Stimulated activated CD8-positive, alpha-beta memory T cell treated with anti-CD3 and anti-CD28 coated beads, Interleukin-15, amount 100 ng/mL, for 24 hours (primary cell): ENCODE data around the gene ACD.
A peak's percentile ranks its signal among the peaks of the same experiment; 100 is the strongest.
"Not testable (repeated sequence)": the region's sequence is repeated elsewhere in the genome, so short reads cannot be mapped to it uniquely, and the experiment has no call there.

ENCODE experiments used
- DNase-seq: peaks from one replicate; pipeline ENCODE4 v3.0.0-alpha.2; 2020; ENCODE audit warnings: low read depth

ACD gene

GRCh38 chr16:67659675-67660563 is at the start of gene ACD:
ACD (minus strand) TSS chr16:67660260; CDS start chr16:67660220, 40 bp downstream.
- peak; percentile 88 for DNase-seq

GRCh38 chr16:67709050-67709449 is 49.0 kb upstream of the ACD start:
- DNase-seq: no peak

DNA sequence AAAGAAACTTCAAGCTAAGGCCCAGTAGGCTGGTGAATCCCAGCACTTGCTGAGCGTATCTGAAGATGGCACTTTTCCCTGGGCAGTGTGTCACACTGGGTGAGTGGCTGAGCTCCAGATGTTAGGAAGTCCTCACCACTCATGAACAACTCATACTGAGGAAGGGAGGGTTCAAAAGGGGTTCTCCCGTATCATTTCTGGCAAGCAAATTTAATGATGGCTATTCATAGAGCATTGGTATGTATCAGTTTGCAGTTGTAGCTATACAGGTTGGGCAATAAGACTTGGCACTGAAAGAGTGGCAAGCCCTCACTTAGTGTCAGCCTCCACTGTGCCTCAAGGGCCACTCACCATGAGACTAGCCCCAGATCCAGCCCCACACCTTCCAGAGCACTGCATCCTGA is 48.3 kb upstream of the ACD start:
- no peak for DNase-seq

- no peak for DNase-seq
Observed at GRCh38 chr16:67707790-67708189, 47.7 kb upstream of the ACD start.

DNA sequence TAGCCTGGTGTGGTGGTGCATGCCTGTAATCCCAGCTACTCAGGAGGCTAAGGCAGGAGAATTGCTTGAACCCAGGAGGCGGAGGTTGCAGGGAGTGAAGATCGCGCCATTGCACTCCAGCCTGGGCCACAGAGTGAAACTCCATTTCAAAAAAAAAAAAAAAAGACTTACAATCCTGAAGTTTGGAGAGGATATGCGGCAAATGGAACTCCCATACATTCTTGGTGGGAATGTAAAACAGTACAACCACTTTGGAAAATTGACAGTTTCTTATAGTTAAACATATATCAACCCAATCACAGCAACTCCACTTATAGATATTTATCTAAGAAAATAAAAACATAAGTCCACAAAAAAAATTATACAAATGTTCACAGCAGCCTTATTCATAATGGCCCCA is 47.1 kb upstream of the ACD start:
- DNase-seq: no peak

GRCh38 chr16:67704110-67704509 is 44.0 kb upstream of the ACD start:
- no peak for DNase-seq

DNA sequence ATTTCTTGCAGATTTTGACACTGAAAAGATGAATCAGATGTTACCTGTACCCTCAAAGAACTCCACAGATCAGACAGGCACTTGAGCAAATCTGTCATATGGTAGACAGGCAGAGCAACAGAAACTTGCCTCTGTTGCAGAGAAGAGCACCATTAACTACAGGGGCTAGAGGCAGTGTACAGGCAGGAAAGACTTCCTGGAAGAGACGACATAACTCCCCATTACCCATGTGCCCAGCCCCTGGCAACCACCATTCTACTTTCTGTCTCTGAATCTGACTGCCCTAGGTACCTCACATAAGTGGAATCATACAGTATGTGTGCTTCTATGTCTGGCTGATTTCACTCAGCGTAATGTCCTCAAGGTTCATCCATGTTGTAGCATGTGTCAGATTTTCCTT is 43.6 kb upstream of the ACD start:
- no peak for DNase-seq

- DNase-seq: no peak
Observed at GRCh38 chr16:67702130-67702529, 42.1 kb upstream of the ACD start.

GRCh38 chr16:67701420-67701819 is 41.4 kb upstream of the ACD start:
- DNase-seq: no peak

GRCh38 chr16:67699265-67699664 is 39.2 kb upstream of the ACD start:
- no peak for DNase-seq

DNA sequence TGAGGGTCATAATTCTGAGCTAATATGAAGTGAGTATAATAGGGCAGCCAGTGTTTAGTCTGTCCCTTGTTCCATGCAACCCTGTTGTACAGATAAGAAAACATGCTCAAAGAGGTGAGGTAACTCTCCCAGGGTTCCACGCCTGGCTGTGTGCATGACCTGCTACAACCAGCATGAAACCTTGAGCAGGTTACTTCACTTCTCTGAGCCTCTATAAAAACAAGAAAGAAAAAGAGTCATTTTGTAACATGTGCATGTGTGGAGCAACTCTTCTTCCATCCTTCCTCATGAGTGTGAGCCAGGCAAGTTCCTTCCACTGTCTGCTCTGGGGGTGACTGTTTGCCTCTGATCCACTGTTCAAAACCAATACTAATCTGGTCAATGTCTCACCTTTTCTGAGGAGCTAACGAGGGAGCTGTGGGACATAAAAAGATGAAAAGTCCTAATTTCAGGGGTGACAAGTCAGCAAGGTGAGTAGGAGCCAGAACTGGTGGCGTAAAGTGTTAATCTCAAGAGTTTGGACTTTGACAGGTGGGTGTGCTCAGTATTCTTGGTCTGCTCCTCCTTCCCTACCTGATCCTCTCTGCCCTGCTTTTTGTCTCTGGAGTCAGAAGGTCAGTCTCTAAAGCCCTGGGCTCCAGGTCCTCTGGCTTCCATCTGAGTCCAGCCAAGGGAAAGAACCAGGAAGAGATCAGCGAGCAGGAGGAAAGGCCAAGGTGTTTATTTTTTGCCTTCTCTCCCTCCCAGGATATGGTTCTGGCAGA is 37.5 kb upstream of the ACD start:
- DNase-seq: no peak

- no peak for DNase-seq
Observed at GRCh38 chr16:67694611-67695010, 34.6 kb upstream of the ACD start.

DNA sequence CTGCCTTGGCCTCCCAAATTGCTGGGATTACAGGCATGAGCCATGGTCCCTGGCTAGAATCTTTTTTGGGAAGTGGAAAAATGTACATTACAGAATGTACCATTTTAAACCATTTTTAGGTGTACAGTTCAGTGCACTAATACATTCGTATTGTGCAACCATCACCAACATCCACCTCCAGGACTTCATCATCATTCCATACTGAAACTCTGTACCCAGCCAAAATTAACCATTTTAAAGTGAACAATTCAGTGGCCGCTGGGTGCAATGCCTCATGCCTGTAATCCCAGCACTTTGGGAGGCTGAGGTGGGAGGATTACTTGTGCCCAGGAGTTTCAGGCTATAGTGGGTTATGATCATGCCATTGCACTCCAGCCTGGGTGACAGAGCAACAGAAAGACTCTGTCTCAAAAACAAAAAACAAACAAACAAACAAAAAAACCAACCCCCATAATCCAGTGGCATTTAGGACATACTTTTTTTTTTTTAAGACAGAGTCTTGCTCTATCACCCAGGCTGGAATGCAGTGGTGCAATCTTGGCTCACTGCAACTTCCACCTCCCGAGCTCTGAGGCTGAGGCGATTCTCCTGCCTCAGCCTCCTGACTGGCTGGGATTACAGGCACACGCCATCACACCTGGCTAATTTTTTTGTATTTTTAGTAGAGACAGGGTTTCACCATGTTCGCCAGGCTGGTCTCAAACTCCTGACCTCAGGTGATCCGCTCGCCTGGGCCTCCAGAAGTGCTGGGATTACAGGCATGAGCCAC is 33.6 kb upstream of the ACD start:
- not testable (repeated sequence) for DNase-seq

DNA sequence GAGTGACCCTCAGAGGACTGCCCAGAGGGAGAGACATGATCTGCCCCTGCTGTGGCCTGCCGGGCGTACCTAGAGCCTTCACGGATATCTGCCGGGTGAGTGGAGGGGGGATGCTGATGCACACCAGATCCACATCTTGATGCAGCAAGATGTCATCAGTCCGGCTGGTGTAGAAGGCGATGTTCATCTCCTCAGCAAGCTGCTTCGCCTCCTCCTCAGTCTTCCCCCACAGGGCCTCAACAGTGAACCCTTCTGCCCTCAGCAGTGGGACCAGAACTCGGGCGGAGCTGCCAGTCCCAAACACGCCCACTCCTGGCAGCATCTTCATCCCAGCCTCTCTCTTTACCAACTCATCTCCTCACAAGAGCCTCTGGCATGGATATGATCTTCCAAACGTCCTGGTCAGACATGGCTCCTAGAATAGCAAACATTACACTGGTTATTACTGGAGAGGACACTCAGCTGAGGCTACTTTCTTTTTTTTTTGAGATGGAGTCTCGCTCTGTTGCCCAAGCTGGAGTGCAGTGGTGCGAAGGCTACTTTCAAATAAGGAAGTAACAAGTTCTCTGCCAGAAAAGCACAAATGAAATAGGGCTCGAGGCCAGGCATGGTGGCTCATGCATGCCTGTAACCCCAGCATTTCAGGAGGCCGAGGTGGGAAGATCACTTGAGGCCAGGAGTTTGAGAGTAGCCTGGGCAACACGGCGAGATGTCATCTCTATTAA is 25.5 kb upstream of the ACD start:
- DNase-seq: no peak

DNA sequence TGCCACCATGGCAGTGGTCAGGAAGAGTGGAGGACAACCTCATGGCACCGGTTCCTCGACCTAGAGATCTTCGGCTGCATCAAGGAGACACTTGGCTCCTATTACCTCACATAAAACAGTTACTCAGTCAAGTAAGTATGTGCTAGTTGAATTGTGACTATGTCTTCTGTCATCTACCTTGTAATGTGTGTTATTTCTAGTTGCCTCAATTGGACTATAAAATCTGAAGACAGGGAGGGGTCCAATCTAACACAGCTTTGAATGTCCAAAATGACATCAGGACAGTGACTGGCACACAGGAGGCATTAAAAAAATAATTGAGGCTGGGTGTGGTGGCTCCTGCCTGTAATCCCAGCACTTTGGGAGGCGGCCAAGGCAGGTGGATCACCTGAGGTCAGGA is 23.7 kb upstream of the ACD start:
- DNase-seq: no peak

DNA sequence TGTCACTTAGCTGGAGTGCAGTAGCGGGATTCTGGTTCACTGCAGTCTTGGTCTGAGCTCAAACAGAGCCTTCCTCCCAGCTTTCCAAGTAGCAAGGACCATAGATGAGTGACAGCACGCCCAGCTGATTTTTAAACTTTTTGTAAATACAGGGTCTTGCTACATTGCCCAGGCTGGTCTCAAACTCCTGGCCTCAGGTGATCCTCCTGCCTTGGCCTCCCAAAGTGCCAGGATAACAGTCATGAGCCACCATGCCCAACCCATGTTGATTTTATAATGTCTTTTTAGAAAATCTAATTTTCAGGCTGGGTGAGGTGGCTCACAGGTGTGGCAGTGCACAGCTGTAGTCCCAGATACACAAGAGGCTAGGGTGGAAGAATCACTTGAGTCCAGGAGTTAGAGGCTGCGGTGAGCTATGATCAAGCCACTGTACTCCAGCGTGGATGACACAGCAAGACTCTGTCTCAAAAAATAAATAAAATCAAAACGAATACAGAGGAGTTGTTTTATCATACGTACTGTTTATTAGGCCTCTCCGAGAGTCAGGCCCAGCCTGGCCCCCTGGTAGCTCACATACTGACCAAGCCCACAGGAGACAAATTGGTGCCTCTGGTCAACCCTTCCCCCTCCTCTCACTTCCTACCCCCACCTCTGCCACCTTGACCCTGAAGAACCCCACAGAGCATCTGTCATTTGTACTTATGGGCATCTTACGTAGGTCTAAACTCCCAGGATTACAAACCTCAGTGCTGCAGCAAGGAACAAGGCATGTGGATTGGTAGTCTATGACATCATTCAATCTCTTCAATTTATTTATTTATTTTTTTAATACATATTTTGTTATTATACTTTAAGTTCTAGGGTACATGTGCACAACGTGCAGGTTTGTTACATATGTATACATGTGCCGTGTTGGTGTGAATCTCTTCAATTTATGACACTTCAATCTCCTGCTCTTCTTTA is 20.2 kb upstream of the ACD start:
- DNase-seq: no peak

GRCh38 chr16:67678354-67679023 is 18.4 kb upstream of the ACD start:
- DNase-seq: no peak

GRCh38 chr16:67677712-67678111 is 17.7 kb upstream of the ACD start:
- DNase-seq: no peak

- no peak for DNase-seq
Observed at GRCh38 chr16:67676939-67677338, 16.9 kb upstream of the ACD start.

- DNase-seq: no peak
Observed at GRCh38 chr16:67676516-67676915, 16.5 kb upstream of the ACD start.
